Activated T-cell treated with anti-CD3 and anti-CD28 coated beads, Interleukin-2, amount 50 U/mL, for 72 hours (primary cell): ENCODE measurements around the gene UPK3B. TPM values are rescaled to one million over a fixed set of nuclear protein-coding genes. Genes with fewer than 3 reads are reported as not detected.
"Not testable (repeated sequence)": the region's sequence is repeated elsewhere in the genome, so short reads cannot be mapped to it uniquely, and the experiment has no call there.

Source experiments
- ATAC-seq, 2 donors: fragments of 150-1000 bp; cut with Tn5 transposase; replicated peaks in 1 of 2; 2 replicates each; pipeline ENCODE4 v1.10.0; 2021; ENCODE audit warnings: moderate library complexity in 2 of 2, mild to moderate bottlenecking in 1 of 2
- DNase-seq, 2 donors: peaks; one replicate each; pipeline ENCODE4 v3.0.0; 2021 to 2022; ENCODE audit warnings: mixed read lengths in 1 of 2
- H3K27ac Mint-ChIP-seq: one replicate; pipeline ENCODE4 v1.8.0; 2022; ENCODE audit warnings: mild to moderate bottlenecking, moderate library complexity, mixed read lengths
- H3K27me3 Mint-ChIP-seq: one replicate; pipeline ENCODE4 v1.8.0; 2022; ENCODE audit warnings: low read depth, mixed read lengths
- H3K36me3 Mint-ChIP-seq, 2 donors: one replicate each; pipeline ENCODE4 v1.8.0; 2022; ENCODE audit warnings: mixed read lengths in 2 of 2, mild to moderate bottlenecking in 1 of 2; ENCODE audit not compliant: insufficient read depth in 2 of 2
- H3K4me1 Mint-ChIP-seq: one replicate; pipeline ENCODE4 v1.8.0; 2022; ENCODE audit warnings: low read depth, mixed read lengths
- H3K4me3 Mint-ChIP-seq, 2 donors: one replicate each; pipeline ENCODE4 v1.8.0; 2022; ENCODE audit warnings: mild to moderate bottlenecking in 2 of 2, mixed read lengths in 2 of 2, moderate library complexity in 2 of 2
- H3K9me3 Mint-ChIP-seq, 2 donors: one replicate each; pipeline ENCODE4 v1.8.0; 2022; ENCODE audit warnings: mixed read lengths in 2 of 2
- total RNA-seq, 2 donors: library from RNA; stranded (reverse); gene quantifications; one replicate each; pipeline ENCODE4 v1.2.3, GENCODE V29; 2022

The UPK3B gene
- total RNA-seq: 1 to 10 TPM; 3.2 to 3.3 TPM

DNA sequence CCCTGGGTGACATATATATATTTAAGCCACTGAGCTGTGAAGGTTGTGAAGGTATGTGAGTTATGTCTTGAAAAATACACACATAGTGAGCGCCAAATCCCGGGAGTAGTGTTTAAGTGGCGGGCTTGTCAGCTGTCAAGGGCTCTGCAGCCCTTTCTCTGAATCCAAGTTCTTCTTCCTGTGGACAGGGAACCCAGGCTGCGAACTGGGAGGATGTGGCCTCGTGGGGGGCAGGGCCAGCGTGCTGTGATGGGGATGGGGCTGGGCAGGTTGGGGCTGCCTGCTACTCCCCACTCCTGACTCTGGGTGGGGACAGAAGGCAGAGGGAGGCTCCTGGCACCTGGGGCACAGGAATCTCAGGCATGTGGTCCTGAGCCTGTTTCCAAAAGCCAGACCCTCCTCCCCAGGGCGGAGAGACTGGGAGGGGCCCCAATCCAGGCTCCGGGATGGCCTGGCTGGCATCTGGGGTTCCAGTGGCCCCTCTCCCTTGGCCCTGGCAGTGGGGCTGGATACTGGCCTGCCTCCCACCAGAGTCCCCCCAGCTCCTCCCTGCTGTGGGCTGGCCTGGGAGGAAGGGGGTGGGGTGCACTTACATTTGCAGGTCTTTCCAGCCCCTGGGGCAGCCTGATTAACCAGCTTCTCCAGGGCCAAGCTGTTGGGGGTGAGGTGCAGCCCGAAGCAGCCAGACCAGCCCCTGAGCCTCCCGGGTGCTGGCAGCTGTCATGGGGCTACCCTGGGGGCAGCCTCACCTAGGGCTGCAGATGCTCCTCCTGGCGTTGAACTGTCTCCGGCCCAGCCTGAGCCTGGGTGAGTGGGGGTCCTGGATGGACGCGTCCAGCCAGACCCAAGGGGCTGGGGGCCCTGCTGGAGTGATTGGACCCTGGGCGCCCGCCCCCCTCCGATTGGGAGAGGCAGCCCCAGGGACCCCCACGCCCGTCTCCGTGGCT is at the start of gene UPK3B:
UPK3B (plus strand) TSS at position 622 of the 947 bp plus-strand sequence; CDS start at position 723, 101 bp downstream.
- DNase-seq (no peak), ATAC-seq (no peak)
- Mint-ChIP-seq H3K4me1 (no peaks in the 10 kb centered on the region), H3K27ac (no peak within 1 kb of the TSS), H3K36me3 (no peaks in the 10 kb centered on the region), H3K27me3 (no peaks in the 10 kb centered on the region), H3K4me3 (no peak within 1 kb of the TSS), H3K9me3 (no peaks in the 10 kb centered on the region)

DNA sequence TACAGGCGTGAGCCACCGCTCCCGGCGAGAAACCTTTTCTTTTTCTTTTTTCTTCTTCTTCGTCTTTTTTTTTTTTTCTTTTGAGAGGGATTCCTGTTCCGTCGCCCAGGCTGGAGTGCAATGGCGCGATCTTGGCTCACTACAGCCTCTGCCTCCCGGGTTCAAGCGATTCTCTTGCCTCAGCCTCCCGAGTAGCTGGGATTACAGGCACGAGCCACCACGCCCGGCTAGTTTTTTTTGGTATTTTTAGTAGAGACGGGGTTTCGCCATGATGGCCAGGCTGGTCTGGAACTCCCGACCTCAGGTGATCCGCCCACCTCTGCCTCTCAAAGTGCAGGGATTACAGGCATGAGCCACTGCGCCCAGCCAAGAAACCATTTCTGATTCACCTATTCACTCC is 49.6 kb upstream of the UPK3B start:
- H3K9me3 Mint-ChIP-seq, ATAC-seq, DNase-seq, H3K4me3 Mint-ChIP-seq, H3K27ac Mint-ChIP-seq, H3K27me3 Mint-ChIP-seq, H3K36me3 Mint-ChIP-seq, H3K4me1 Mint-ChIP-seq: not testable (repeated sequence)

DNA sequence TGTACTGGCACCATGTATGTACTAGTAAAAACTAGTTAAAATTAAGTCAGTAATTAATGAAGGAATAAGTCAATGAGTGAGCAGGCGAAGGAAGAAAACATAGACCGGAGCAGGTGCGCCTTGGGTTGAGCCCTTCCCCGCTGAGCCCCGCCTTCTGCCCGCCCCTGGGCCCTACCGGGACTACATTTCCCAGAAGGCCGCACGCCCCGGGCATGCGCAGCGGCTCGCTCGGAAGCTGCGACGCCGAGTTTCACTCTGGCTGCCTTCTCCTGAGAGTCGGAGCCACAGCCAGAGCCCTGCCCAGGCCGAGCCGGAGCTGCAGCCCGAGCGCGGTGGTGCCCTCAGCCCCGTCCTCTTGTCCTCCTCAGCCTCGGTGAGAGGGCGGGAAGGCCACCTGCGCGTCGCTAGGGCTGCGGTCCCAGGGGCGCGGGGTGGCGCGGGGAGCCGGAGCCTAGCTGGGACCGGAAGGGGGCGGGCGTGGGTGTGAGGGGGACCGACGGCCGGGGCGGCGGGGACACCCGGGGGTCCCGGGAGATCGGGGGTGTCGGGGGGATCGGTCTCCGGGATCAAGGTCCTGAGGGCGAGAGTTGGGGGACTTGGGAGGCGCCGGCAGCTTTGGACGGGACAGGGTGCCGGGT is 48.8 kb upstream of the UPK3B start, which contains the start of gene DTX2:
DTX2 (plus strand) TSS at position 246 of the 638 bp plus-strand sequence. CDS start 18,801 bp downstream, outside the sequence.
- DNase-seq (peak; percentile 46 to 47), ATAC-seq (peak; percentile 99)
- H3K27ac Mint-ChIP-seq, H3K27me3 Mint-ChIP-seq, H3K9me3 Mint-ChIP-seq, H3K4me1 Mint-ChIP-seq, H3K36me3 Mint-ChIP-seq: not testable (repeated sequence)
- H3K4me3 Mint-ChIP-seq: peak within 1 kb of the TSS; percentile 56 to 70

DNA sequence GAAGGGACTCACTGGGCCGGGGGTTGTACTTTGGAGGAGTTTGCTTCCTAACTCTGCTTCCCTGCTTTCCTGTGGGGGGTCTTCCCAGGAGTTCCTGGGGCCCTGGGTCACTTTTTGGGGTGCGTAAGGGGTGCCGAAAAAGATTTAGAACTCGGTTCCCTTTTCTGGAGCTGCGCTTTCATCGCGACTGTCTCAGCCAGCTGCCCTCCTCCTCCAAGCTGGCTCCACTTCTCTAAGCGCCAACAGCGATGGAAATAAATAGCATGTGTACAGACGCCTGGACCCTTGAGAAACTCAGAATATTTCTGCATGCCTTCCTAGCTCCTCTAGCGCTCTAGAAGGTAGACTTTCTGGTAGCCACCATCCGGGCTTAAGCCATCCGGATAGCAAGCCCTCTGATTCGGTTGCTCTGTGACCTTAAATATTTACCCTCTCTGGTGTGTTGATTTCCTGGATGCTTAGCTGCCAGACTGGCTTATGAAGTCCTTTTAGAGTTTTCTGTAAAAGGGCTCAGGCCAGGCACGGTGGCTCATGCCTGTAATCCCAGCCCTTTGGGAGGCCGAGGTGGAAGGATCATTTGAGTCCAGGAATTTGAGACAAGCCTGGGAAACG is 48.0 kb upstream of the UPK3B start:
- not testable (repeated sequence) for ATAC-seq, H3K9me3 Mint-ChIP-seq, H3K27me3 Mint-ChIP-seq, DNase-seq, H3K27ac Mint-ChIP-seq, H3K4me3 Mint-ChIP-seq, H3K4me1 Mint-ChIP-seq, H3K36me3 Mint-ChIP-seq

DNA sequence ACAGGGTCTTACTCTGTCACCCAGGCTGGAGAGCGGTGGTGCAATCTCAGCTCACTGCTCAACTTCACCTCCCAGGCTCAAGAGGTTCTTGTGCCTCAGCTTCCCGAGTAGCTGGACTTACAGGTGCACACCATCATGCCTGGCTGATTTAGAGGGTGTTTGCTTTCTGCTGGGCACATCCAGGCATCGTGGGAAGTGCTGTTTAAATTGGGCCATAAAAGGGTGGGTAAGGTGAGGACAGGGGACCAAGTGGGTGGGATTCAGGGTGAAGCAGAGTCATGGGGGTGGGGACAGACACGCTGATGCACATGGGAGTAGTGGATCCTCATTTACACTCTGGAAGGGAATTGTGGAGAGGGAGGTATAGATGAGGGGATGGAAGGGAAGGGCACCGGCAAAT is 45.4 kb upstream of the UPK3B start:
- not testable (repeated sequence) for ATAC-seq, H3K9me3 Mint-ChIP-seq, H3K4me3 Mint-ChIP-seq, DNase-seq, H3K4me1 Mint-ChIP-seq, H3K27me3 Mint-ChIP-seq, H3K27ac Mint-ChIP-seq, H3K36me3 Mint-ChIP-seq

DNA sequence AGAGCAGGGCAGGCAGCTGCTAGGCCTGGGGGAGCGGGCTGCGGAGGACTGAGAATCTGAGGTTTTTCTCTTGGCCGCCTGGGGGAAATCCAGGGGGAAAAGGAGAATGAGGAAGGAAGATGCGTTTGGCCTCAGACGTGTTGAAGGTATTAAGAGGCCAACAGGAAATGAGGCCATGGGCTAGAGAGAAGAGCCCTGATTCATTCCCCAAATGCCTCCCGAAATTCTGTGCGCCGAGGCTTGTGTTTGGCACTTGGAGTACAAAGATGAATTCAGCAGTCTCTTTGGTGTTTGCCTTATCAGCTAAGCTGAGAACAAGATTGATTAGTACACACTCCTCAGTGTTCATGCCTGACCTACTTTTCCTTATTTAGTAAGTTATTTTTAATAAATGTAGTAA is 44.4 kb upstream of the UPK3B start:
- not testable (repeated sequence) for DNase-seq, H3K36me3 Mint-ChIP-seq, H3K9me3 Mint-ChIP-seq, H3K4me3 Mint-ChIP-seq, H3K27me3 Mint-ChIP-seq, H3K4me1 Mint-ChIP-seq, H3K27ac Mint-ChIP-seq, ATAC-seq

DNA sequence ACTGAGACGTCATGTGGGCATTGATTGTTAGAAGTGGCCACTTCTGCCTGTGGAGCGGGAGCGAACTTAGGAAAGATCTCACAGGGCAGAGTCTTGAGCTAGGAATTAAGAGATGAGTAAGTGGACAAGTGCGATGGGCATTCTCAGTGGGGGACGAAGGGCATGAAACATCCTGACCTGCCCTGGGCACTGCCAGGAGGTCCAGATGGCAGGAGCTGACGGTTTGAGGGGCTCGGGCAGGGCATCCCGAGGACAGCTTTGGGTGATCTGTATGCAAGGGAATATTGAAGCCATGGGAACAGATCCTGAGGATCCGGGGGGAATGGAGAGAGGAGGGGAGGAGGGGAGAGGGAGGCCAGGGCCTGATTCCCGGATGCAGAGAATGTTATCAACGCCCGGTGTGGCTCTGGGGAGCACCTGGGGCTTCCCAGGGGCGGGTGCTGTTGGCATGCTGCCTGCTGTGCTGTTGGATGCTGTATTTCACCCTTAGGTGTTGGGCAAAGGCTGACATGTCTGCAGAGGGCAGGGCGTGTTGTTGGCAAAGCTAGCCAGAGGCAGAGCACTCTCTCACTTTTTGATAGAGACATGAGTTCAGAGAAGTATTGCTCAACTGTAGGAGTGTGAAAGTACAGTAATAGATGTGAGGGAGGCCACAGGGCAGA is 42.5 kb upstream of the UPK3B start:
- H3K27me3 Mint-ChIP-seq, H3K4me3 Mint-ChIP-seq, H3K36me3 Mint-ChIP-seq, H3K27ac Mint-ChIP-seq, H3K9me3 Mint-ChIP-seq, DNase-seq, H3K4me1 Mint-ChIP-seq: not testable (repeated sequence)
- ATAC-seq: peak in 1 of 2 donors; percentile 43

DNA sequence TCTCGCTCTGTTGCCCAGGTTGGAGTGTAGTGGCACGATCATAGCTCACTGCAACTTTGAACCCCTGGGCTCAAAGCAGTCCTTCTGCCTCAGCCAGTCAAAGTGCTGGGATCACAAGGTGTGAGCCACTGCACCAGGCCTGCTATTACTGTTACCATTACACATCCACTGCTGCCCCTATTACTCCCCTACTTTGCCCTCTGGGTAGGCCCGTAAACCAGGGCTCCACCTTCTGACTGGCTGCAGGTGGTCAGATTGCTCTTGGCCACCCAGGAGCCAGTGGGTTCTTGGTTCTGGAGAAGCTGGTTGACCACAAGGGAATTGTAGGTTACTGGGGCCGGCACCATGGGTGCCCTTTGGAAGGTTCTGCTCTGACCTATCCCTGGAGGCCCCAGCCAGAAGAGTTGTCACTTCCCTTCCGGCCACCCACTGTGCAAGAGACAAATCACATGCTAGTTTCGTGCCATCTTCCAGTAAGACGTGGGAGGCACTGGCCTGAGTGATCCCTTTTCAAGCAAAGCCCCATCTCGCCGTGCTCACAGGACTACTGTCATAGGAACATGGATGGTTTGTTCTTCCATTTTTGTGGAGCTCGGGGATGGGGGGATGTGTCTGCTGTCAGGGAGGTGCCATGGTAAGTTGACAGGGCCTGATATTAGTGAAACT is 38.7 kb upstream of the UPK3B start:
- ATAC-seq, DNase-seq, H3K4me3 Mint-ChIP-seq, H3K27me3 Mint-ChIP-seq, H3K27ac Mint-ChIP-seq, H3K36me3 Mint-ChIP-seq, H3K9me3 Mint-ChIP-seq, H3K4me1 Mint-ChIP-seq: not testable (repeated sequence)

DNA sequence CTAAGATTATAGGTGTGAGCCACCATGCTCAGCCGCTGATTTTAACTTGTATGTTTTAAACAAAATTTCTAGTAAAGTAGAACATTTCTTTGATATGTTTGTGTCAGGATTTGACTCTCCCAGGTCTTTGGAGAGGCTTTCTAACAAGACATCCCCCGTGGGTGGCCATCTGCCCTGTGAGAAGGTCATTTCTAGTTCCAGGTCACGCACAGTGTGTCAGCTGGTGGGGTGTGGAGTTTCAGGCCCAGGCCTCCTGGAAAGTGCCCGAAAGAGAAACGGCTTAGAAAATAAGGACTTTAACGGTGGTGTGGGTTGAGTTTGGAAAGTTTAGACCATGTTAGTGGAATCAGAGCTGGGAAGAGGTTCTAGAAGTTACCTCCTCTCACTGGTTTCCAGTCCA is 37.3 kb upstream of the UPK3B start:
- H3K36me3 Mint-ChIP-seq, H3K4me3 Mint-ChIP-seq, H3K4me1 Mint-ChIP-seq, H3K9me3 Mint-ChIP-seq, H3K27ac Mint-ChIP-seq, H3K27me3 Mint-ChIP-seq, DNase-seq, ATAC-seq: not testable (repeated sequence)

DNA sequence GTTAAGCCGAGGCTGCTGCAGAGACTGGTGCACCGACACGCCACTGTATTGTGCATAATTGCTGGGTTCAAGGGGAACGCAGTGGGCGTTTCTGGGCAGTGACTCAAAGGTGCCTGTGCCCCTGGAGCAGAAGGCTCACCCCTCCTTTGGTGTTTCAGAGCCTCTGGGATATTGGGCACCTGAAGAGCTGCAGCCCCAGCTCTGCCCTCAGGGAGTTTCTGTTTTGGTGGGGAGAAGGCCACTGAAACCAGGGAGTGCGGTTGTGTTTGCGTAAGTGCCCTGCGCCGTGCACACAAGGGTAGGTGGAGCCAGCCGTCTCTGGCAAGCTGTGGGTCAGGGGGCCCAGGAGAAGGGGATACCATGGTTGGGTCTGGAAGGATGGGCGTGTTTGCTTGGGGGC is 34.1 kb upstream of the UPK3B start:
- DNase-seq, H3K4me3 Mint-ChIP-seq, H3K4me1 Mint-ChIP-seq, ATAC-seq, H3K36me3 Mint-ChIP-seq, H3K9me3 Mint-ChIP-seq, H3K27me3 Mint-ChIP-seq, H3K27ac Mint-ChIP-seq: not testable (repeated sequence)

DNA sequence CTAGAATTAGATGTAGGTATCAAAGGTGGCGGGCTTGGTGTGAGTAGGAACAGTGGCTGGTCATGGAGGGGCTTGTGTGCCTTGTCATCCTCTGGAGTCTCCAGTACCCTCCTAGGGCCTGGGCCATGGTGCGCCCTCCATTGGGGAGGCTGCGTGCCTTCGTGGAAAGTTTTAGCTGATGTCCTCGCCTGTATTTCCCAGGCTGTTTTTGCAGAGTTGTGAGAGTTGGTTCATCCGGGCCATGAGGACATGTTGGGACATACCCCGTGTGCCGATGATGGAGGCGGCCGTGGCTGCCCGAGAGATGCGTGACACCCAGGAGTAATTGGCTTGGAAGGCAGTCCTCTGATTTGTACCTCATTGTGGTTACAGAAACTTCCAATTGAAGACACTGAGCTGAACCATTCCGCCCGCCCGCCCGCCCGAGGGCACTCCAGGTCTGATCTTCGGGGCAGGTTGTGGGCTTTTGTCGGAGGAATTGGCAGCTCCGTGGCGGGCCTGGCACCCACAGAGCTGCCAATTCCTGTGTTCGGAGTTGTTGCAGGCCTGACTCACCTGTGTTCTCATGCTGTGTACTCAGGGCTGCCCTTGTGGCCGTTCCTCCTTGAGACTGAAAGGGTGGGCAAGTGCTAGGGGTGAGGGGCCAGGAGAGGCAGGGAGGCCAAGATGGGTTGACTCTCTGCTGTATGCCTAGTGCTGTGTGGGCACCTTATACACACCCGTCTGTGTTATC is 33.4 kb upstream of the UPK3B start:
- H3K27ac Mint-ChIP-seq, H3K27me3 Mint-ChIP-seq: not testable (repeated sequence)

DNA sequence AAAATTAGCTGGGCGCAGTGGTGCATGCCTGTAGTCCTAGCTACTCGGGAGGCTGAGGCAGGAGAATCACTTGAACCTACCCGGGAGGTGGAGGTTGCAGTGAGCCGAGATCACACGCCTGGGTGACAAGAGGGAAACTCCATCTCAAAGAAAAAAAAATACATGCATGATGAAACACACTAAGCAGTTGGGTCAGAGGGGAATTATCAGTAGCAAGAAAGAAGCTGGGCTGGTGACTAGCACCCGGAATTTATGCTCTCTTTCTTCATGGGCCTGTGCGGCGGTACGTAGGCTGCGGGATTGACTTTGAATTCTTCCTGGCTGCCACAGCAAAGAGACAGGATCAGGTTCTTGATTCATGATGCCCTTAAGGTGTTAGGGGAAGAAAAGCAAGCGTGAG is 30.7 kb upstream of the UPK3B start:
- H3K27me3 Mint-ChIP-seq, H3K9me3 Mint-ChIP-seq, H3K4me1 Mint-ChIP-seq, DNase-seq, H3K36me3 Mint-ChIP-seq: not testable (repeated sequence)
- peak; percentile 27 to 78 for ATAC-seq
- Mint-ChIP-seq H3K27ac (peak overlapping the region; percentile 74), H3K4me3 (peak overlapping the region; percentile 9 to 12)

More for the DNA sequence above, 33.4 kb upstream of the UPK3B start:
- not testable (repeated sequence) for H3K4me1 Mint-ChIP-seq, DNase-seq, ATAC-seq, H3K36me3 Mint-ChIP-seq, H3K4me3 Mint-ChIP-seq, H3K9me3 Mint-ChIP-seq
